CD4-positive, alpha-beta T cell (primary cell): ENCODE results near the gene KLK8. TPM values are rescaled to one million over a fixed set of nuclear protein-coding genes. Genes with fewer than 3 reads are reported as not detected.

ENCODE experiments used
- ATAC-seq: fragments of 200-7000 bp; cut with Tn5 transposase; one replicate; pipeline ENCODE4 v1.10.0; 2022; ENCODE audit warnings: mild to moderate bottlenecking; ENCODE audit not compliant: poor library complexity
- CTCF ChIA-PET: fragments of 350-600 bp; sonication (Branson Sonifier 250); formaldehyde crosslinking; loops from one replicate; lab custom pipeline; 2021; ENCODE audit warnings: antibody characterized with exemption, inconsistent platforms; lab: Charles Lee
- POLR2A ChIA-PET: fragments of 350-600 bp; sonication (Branson Sonifier 250); formaldehyde crosslinking; loops from one replicate; lab custom pipeline; 2021; ENCODE audit warnings: antibody characterized with exemption, inconsistent platforms; lab: Charles Lee
- DNase-seq, 14 experiments: peaks; one replicate each; pipeline ENCODE4 v3.0.0-alpha.2; 2013 to 2020; ENCODE audit warnings: mixed read lengths in 2 of 14
- H3K27ac ChIP-seq, 2 donors: one replicate each; pipeline versions ENCODE4 v1.5.1 to v1.7.0; 2013; ENCODE audit warnings: low read length in 2 of 2, low read depth in 1 of 2, mild to moderate bottlenecking in 1 of 2
- H3K27me3 ChIP-seq, 2 experiments: 1 replicate in 1 of 2; 2 replicates in 1 of 2; pipeline versions ENCODE4 v1.6.1 to v1.7.0; 2013; ENCODE audit warnings: low read length in 2 of 2, control low read depth in 1 of 2, mild to moderate bottlenecking in 1 of 2, moderate library complexity in 1 of 2; ENCODE audit not compliant: insufficient read depth in 2 of 2, control insufficient read depth in 1 of 2
- H3K36me3 ChIP-seq: one replicate; pipeline ENCODE4 v1.6.1; 2013; ENCODE audit warnings: low read length, control low read depth; ENCODE audit not compliant: insufficient read depth
- H3K4me1 ChIP-seq: one replicate; pipeline ENCODE4 v1.6.1; 2013; ENCODE audit warnings: low read length, control low read depth; ENCODE audit not compliant: insufficient read depth
- H3K4me3 ChIP-seq: one replicate; pipeline ENCODE4 v1.5.1; 2013; ENCODE audit warnings: mild to moderate bottlenecking, low read length, moderate library complexity
- H3K9me3 ChIP-seq, 2 experiments: 1 replicate in 1 of 2; 2 replicates in 1 of 2; pipeline versions ENCODE4 v1.6.1 to v1.7.0; 2013; ENCODE audit warnings: low read length in 2 of 2, mild to moderate bottlenecking in 2 of 2, control low read depth in 1 of 2, moderate library complexity in 1 of 2; ENCODE audit not compliant: control insufficient read depth in 1 of 2, insufficient read depth in 1 of 2
- H3K27ac Mint-ChIP-seq: one replicate; pipeline ENCODE4 v1.8.0; 2020; ENCODE audit warnings: mixed read lengths
- H3K27me3 Mint-ChIP-seq: one replicate; pipeline ENCODE4 v1.8.0; 2021; ENCODE audit warnings: mixed read lengths
- H3K36me3 Mint-ChIP-seq: one replicate; pipeline ENCODE4 v1.8.0; 2021; ENCODE audit warnings: low read depth, mixed read lengths
- H3K4me1 Mint-ChIP-seq: one replicate; pipeline ENCODE4 v1.8.0; 2021; ENCODE audit warnings: low read depth, mixed read lengths
- H3K4me3 Mint-ChIP-seq: one replicate; pipeline ENCODE4 v1.8.0; 2020; ENCODE audit warnings: mild to moderate bottlenecking, mixed read lengths
- H3K9me3 Mint-ChIP-seq: one replicate; pipeline ENCODE4 v1.8.0; 2020; ENCODE audit warnings: mixed read lengths
- CTCF ChIP-seq: fragments of 200-600 bp; IDR thresholded peaks from one replicate; pipeline ENCODE4 v1.8.0; 2022; ENCODE audit warnings: antibody characterized with exemption, mild to moderate bottlenecking
- intact Hi-C, 2 experiments: fragments of 100-400 bp; cut with DNase I in 1 of 2; cut with micrococcal nuclease in 1 of 2; formaldehyde crosslinking; loops; one replicate each; pipeline versions ENCODE4 v1.15.1 to v1.9.0; 2023 to 2025; cut with DNase I, micrococcal nuclease
- total RNA-seq, 174 experiments: library from RNA in 2 of 174; stranded (reverse) in 2 of 174; gene quantifications; one replicate each; pipeline ENCODE4 v1.2.3 and lab custom pipeline; 2021 to 2026

The KLK8 gene
- total RNA-seq, 2 experiments from 2014 or later, result not detected

GRCh38 chr19:51005248-51005647 lies 3.8 kb upstream of the KLK8 start:
- DNase-seq, result no peak
- no peak for TF ChIP-seq CTCF
- Histone ChIP-seq H3K27me3 (peaks cover 20 to 29% of the 10 kb centered on the region in 2 experiments), H3K4me1 (no peaks in the 10 kb centered on the region), H3K9me3 (peaks cover 0 to 22% of the 10 kb centered on the region in 2 experiments), H3K4me3 (no peak overlapping the region), H3K27ac (no peak overlapping the region), H3K36me3 (no peaks in the 10 kb centered on the region)
- Mint-ChIP-seq H3K36me3 (no peaks in the 10 kb centered on the region), H3K27me3 (peaks cover 68% of the 10 kb centered on the region), H3K4me1 (no peaks in the 10 kb centered on the region), H3K9me3 (no peaks in the 10 kb centered on the region), H3K4me3 (no peak overlapping the region), H3K27ac (no peak overlapping the region)
- ATAC-seq, result no peak
- intact Hi-C loops, result no loop called here
- ChIA-PET POLR2A (no interaction called here), CTCF (no interaction called here)

GRCh38 chr19:51003316-51003715 lies 1.9 kb upstream of the KLK8 start:
- CTCF ChIA-PET, result no interaction called here
- Mint-ChIP-seq H3K4me3 (no peak overlapping the region), H3K36me3 (no peaks in the 10 kb centered on the region), H3K27me3 (peaks cover 72% of the 10 kb centered on the region), H3K4me1 (no peaks in the 10 kb centered on the region), H3K27ac (no peak overlapping the region), H3K9me3 (no peaks in the 10 kb centered on the region)
- intact Hi-C loops, result no loop called here
- Histone ChIP-seq H3K4me3 (no peak overlapping the region), H3K9me3 (peaks cover 0 to 22% of the 10 kb centered on the region in 2 experiments), H3K27ac (no peak overlapping the region), H3K36me3 (no peaks in the 10 kb centered on the region), H3K27me3 (peaks cover 24 to 30% of the 10 kb centered on the region in 2 experiments), H3K4me1 (no peaks in the 10 kb centered on the region)
- POLR2A ChIA-PET, result no interaction called here
- DNase-seq (no peak), ATAC-seq (no peak)
- TF ChIP-seq CTCF, result no peak

- ATAC-seq (no peak), DNase-seq (peak in 1 of 14 experiments; percentile 38)
- no peak overlapping the region for H3K4me3 ChIP-seq
- H3K9me3 ChIP-seq, result peaks cover 0 to 22% of the 10 kb centered on the region in 2 experiments
- ChIA-PET CTCF (no interaction called here), POLR2A (no interaction called here)
- H3K4me1 ChIP-seq, result no peaks in the 10 kb centered on the region
- intact Hi-C loops, result no loop called here
- H3K27ac Mint-ChIP-seq, result no peak overlapping the region
- no peaks in the 10 kb centered on the region for H3K36me3 ChIP-seq
- no peak overlapping the region for H3K27ac ChIP-seq
- peaks cover 77% of the 10 kb centered on the region for H3K27me3 Mint-ChIP-seq
- TF ChIP-seq CTCF, result no peak
- no peaks in the 10 kb centered on the region for H3K36me3 Mint-ChIP-seq
- no peaks in the 10 kb centered on the region for H3K9me3 Mint-ChIP-seq
- no peaks in the 10 kb centered on the region for H3K4me1 Mint-ChIP-seq
- H3K4me3 Mint-ChIP-seq, result no peak overlapping the region
- H3K27me3 ChIP-seq, result peaks cover 27 to 30% of the 10 kb centered on the region in 2 experiments
Measured at GRCh38 chr19:51002542-51003311, 1.3 kb upstream of the KLK8 start.
